ENCODE results near the gene KIRREL3.

The KIRREL3 gene

GRCh38 chr11:126485986-126486635 is 514.5 kb downstream of the KIRREL3 start:
- TF ChIP-seq CTCF (conservative IDR thresholded peaks at IDR 0.05) (no peak), ZFX (IDR thresholded peaks at IDR 0.05) (no peak)
- H3K27ac ChIP-seq, result no peak overlapping the region

GRCh38 chr11:126485021-126485792 is 515.4 kb downstream of the KIRREL3 start:
- no peak for TF ChIP-seq ZFX (IDR thresholded peaks at IDR 0.05)
- no peak for TF ChIP-seq CTCF (conservative IDR thresholded peaks at IDR 0.05)
- no peak overlapping the region; the same call in 1 of the 2 replicates for H3K27ac ChIP-seq

GRCh38 chr11:126484266-126484665 is 516.3 kb downstream of the KIRREL3 start:
- H3K27ac ChIP-seq, result no peak overlapping the region; the same call in 1 of the 2 replicates
- TF ChIP-seq CTCF (conservative IDR thresholded peaks at IDR 0.05), result no peak
- TF ChIP-seq ZFX (IDR thresholded peaks at IDR 0.05), result no peak

- H3K27ac ChIP-seq, result peak overlapping the region; percentile 14; the same call in 1 of the 2 replicates
- no peak for TF ChIP-seq ZFX (IDR thresholded peaks at IDR 0.05)
These were observed 516.9 kb downstream of the KIRREL3 start for GRCh38 chr11:126483621-126484195.

- no peak overlapping the region for H3K27ac ChIP-seq
- no peak for TF ChIP-seq CTCF (conservative IDR thresholded peaks at IDR 0.05)
- no peak for TF ChIP-seq ZFX (IDR thresholded peaks at IDR 0.05)
These were observed 517.9 kb downstream of the KIRREL3 start for GRCh38 chr11:126482586-126483108.

GRCh38 chr11:126481303-126481680 is 519.3 kb downstream of the KIRREL3 start:
- no peak overlapping the region for H3K27ac ChIP-seq
- TF ChIP-seq CTCF (conservative IDR thresholded peaks at IDR 0.05) (no peak), ZFX (IDR thresholded peaks at IDR 0.05) (no peak)

GRCh38 chr11:126480410-126481302 is 519.9 kb downstream of the KIRREL3 start:
- peak overlapping the region; percentile 45 for H3K27ac ChIP-seq
- TF ChIP-seq CTCF (conservative IDR thresholded peaks at IDR 0.05) (peak; percentile 95), ZFX (IDR thresholded peaks at IDR 0.05) (no peak)
